Stimulated activated memory B cell treated with anti-CD40 and anti-IgM and Interleukin-4, amounts not matched to agents 10 μg/mL and 1 μg/mL and 100 μg/mL, for 72 hours (primary cell): ENCODE measurements around the gene OGFR.
A peak's percentile ranks its signal among the peaks of the same experiment; 100 is the strongest.

ENCODE experiments used
- ATAC-seq: fragments of 150-1000 bp; cut with Tn5 transposase; 2 replicates; pipeline ENCODE4 v1.10.0; 2021
- H3K27ac Mint-ChIP-seq: one replicate; pipeline ENCODE4 v1.8.0; 2022; ENCODE audit warnings: mild to moderate bottlenecking, mixed read lengths
- H3K27me3 Mint-ChIP-seq: one replicate; pipeline ENCODE4 v1.8.0; 2022; ENCODE audit warnings: mixed read lengths
- H3K36me3 Mint-ChIP-seq: one replicate; pipeline ENCODE4 v1.8.0; 2022; ENCODE audit warnings: mixed read lengths
- H3K4me1 Mint-ChIP-seq: one replicate; pipeline ENCODE4 v1.8.0; 2022; ENCODE audit warnings: mixed read lengths
- H3K4me3 Mint-ChIP-seq: one replicate; pipeline ENCODE4 v1.8.0; 2022; ENCODE audit warnings: mild to moderate bottlenecking, moderate library complexity, mixed read lengths
- H3K9me3 Mint-ChIP-seq: one replicate; pipeline ENCODE4 v1.8.0; 2022; ENCODE audit warnings: mixed read lengths

The OGFR gene

DNA sequence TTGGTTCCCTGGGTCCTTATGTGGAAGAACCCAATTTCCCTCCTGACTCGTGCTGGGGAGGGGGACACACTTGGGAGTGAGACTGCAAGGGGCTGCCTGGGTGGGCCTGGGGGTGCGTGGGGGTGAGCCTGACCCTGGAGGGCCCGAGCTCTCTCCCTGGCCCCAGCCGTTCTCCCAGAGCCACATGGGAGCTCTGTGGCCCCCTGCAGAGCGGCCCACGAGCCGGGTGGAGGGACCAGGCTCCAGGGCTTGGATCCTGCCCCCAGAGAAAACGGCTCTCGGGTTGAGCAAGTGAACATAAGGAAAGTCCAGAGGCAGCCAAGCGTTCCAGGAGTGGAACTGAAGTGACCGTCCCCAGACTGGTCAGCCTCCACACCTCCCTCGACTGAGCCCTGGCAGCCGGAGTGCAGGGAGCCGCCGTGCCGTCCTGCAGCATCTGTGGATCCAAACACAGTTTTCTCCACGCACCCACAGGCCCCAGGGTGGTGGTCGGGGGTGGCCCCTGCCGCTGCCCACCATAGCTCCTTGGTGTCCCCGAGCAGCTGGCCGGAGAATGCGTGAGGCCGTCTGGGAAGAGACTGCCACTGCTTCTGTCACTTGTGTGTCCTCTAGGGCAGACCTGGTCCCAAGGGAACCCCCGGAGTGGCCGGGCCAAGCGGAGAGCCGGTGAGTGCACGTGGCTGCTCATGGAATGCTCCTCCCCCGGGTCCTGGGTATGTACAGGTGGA, 22.8 kb downstream of the OGFR start:
- Mint-ChIP-seq H3K9me3 (no peaks in the 10 kb centered on the region), H3K27ac (no peak overlapping the region), H3K4me3 (no peak overlapping the region), H3K36me3 (no peaks in the 10 kb centered on the region), H3K27me3 (no peaks in the 10 kb centered on the region), H3K4me1 (peaks cover 37% of the 10 kb centered on the region)
- no peak for ATAC-seq

DNA sequence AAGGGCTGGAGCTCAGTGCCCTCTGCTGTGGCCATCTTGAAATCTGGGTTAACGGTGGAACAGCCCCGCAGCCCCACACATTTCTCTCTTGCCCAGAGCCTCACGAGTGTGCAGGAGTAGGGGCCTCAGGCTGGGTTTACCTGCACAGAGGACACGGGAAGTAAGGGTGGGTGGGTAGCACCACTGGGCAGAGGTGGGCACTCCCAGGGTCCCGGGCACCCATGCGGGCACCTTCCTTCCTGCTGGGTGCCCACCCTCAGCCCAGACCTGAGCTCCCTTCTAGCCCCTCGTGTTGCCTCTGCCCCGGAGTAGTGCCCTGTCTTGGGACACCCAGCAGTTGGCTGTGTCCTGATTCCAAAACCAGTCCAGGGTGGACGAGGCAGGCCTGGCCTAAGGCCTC, 23.4 kb downstream of the OGFR start:
- no peaks in the 10 kb centered on the region for H3K9me3 Mint-ChIP-seq
- peaks cover 40% of the 10 kb centered on the region for H3K4me1 Mint-ChIP-seq
- no peak for ATAC-seq
- H3K36me3 Mint-ChIP-seq = no peaks in the 10 kb centered on the region
- H3K27ac Mint-ChIP-seq = no peak overlapping the region
- no peak overlapping the region for H3K4me3 Mint-ChIP-seq
- no peaks in the 10 kb centered on the region for H3K27me3 Mint-ChIP-seq

DNA sequence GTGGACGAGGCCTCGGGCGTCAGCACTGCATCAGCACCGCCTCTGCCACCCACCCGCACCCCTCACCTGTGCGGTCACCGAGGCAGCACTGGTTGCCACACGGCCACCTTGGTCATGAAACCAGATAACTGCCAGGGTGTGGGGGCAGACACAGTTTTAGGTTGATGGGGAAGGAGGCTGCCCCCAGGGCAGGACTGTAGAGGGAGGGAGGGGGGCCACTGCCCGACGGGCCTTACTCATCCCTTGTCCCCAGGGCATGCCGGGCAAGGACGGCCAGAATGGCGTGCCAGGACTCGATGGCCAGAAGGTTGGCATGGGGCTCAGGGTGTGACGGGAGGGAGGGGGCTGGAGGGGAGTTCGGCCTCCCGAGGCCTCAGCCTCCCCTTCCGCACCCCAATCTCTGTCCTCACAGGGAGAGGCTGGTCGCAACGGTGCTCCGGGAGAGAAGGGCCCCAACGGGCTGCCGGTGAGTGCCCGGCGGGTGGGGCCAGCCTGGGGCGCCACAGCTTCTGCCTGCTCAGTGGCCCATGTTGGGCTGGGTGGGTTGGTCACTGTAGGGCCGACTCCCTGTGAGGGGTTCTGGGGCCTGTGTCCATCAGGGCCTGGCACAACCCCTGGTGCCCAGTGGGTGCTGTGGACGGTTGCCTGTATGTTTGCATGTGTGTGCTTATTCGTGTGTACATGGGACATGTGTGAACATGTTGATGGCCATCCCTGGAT, 24.0 kb downstream of the OGFR start:
- Mint-ChIP-seq H3K36me3 (no peaks in the 10 kb centered on the region), H3K9me3 (no peaks in the 10 kb centered on the region), H3K4me3 (no peak overlapping the region), H3K27ac (no peak overlapping the region), H3K27me3 (no peaks in the 10 kb centered on the region), H3K4me1 (peaks cover 42% of the 10 kb centered on the region)
- no peak for ATAC-seq

DNA sequence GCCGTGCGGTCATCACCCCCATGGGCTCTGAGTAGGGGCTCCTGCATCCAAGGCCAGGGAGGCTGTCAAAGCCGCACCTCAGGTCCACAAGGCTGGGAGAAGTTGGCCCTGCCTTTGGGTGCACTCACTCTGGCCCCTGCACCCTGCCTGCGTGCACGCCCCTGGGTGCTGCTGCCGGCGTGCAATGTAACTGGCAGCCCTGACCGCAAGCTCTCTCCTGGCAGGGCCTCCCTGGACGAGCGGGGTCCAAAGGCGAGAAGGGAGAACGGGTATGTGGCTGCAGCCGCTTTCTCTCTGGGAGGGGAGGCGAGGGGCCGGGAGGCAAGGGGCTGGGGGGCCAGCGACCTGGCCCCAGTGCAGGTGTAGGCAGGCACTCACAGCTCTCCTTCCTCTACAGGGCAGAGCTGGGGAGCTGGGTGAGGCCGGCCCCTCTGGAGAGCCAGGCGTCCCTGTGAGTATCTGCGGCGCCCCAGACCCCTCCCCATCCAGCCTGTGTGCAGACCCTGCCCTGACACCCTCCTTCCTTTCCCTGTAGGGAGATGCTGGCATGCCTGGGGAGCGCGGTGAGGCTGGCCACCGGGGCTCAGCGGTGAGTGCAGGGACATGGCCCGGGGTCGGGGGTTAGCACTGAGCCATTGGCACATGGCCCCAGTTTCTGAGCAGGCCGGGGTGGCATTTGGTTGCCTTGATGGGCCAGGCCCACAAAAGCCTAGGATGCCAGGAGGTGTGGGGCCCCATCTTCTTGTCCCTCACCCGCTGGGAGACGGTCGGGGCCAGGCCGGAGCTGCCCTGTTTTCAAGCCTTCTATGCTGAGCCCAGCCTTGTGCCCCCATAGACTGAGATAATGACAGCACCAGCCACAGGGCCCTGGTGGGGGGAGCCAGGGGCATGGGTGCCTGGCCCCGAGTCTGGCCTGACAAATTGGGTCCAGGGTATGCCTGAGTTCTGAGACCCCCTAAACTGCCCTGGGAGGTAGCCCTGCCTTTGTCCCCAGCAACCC, 24.9 kb downstream of the OGFR start:
- Mint-ChIP-seq H3K9me3 (no peaks in the 10 kb centered on the region), H3K4me3 (no peak overlapping the region), H3K4me1 (peaks cover 40% of the 10 kb centered on the region), H3K27me3 (no peaks in the 10 kb centered on the region), H3K27ac (no peak overlapping the region), H3K36me3 (no peaks in the 10 kb centered on the region)
- no peak for ATAC-seq

DNA sequence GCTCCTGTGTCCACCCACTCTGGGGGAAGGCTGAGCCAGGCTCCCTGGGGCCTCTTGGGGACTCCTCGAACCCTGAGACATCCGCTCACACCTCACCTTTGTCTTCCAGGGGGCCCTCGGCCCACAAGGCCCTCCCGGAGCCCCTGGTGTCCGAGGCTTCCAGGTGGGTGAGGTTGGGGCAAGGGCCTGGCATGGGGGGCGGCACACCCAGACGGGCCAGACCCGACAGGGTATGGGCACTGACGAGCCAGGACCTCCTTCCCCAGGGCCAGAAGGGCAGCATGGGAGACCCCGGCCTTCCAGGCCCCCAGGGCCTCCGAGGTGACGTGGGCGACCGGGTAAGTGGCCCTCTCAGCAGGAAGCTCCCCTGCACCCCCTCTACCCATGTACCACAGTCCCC, 25.6 kb downstream of the OGFR start:
- H3K36me3 Mint-ChIP-seq = no peaks in the 10 kb centered on the region
- H3K27ac Mint-ChIP-seq = no peak overlapping the region
- no peak overlapping the region for H3K4me3 Mint-ChIP-seq
- H3K27me3 Mint-ChIP-seq = no peaks in the 10 kb centered on the region
- ATAC-seq = no peak
- no peaks in the 10 kb centered on the region for H3K9me3 Mint-ChIP-seq
- peaks cover 38% of the 10 kb centered on the region for H3K4me1 Mint-ChIP-seq

DNA sequence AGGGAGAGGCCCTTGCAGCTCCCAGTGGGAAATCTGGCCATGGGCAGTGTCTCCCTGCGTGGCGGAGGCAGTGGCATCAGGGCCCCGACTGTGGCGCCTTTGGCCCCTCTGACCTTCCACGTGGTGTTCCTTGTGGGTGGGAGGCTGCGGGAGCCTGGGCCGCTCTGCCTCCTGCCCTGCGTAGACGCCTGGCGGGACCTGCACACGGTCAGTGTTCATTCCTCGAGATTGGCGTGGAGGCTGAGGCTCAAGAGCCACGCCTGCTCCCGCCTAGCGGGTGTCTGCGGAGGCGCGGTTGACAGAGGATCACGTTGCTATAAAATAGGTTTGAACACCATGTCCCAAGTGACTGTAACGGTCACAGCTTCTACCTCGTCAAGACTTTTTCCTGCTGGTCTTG, 26.2 kb downstream of the OGFR start:
- no peak for ATAC-seq
- no peak overlapping the region for H3K27ac Mint-ChIP-seq
- no peak overlapping the region for H3K4me3 Mint-ChIP-seq
- no peaks in the 10 kb centered on the region for H3K36me3 Mint-ChIP-seq
- H3K9me3 Mint-ChIP-seq = no peaks in the 10 kb centered on the region
- no peaks in the 10 kb centered on the region for H3K27me3 Mint-ChIP-seq
- peaks cover 44% of the 10 kb centered on the region for H3K4me1 Mint-ChIP-seq

DNA sequence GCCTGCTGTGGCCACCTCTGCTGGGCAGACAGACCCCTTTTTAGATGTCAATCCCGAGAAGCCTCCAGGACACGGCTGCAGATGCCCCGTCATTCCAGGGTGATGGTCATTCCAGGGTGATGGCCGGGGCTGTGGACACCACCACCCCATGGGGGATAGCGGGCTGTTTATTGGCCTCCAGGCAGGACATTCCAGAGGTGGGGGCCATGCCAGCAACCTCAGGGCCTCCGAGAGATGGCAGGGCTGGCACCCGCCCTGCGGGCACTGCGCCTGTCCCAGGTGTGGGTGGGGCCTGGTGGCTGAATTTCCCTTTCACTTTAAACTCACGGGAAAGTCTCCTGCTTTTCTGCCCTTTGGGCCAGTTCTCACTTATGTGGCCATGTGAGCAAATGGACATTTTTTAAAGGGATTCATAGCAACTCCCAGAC, 26.7 kb downstream of the OGFR start:
- no peaks in the 10 kb centered on the region for H3K36me3 Mint-ChIP-seq
- no peaks in the 10 kb centered on the region for H3K9me3 Mint-ChIP-seq
- H3K4me1 Mint-ChIP-seq = peaks cover 44% of the 10 kb centered on the region
- peak overlapping the region; percentile 80 for H3K4me3 Mint-ChIP-seq
- ATAC-seq = no peak
- no peaks in the 10 kb centered on the region for H3K27me3 Mint-ChIP-seq
- peak overlapping the region; percentile 85 for H3K27ac Mint-ChIP-seq

DNA sequence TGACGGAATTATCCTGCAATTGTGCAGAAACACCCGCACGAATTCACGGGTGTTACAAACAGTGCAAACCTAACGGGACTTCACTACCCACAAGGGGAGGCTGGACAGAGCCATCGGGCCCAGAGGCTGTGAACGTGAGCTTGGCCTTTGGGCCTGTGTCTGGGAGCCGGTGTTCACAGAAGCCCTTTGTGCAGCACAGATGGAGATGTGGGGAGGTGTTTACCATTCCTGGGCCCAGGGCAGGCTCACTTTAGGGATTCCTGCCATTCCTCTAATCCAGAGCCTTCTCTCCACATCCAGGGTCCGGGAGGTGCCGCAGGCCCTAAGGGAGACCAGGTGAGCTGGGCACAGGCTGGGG, 27.2 kb downstream of the OGFR start:
- ATAC-seq = no peak

DNA sequence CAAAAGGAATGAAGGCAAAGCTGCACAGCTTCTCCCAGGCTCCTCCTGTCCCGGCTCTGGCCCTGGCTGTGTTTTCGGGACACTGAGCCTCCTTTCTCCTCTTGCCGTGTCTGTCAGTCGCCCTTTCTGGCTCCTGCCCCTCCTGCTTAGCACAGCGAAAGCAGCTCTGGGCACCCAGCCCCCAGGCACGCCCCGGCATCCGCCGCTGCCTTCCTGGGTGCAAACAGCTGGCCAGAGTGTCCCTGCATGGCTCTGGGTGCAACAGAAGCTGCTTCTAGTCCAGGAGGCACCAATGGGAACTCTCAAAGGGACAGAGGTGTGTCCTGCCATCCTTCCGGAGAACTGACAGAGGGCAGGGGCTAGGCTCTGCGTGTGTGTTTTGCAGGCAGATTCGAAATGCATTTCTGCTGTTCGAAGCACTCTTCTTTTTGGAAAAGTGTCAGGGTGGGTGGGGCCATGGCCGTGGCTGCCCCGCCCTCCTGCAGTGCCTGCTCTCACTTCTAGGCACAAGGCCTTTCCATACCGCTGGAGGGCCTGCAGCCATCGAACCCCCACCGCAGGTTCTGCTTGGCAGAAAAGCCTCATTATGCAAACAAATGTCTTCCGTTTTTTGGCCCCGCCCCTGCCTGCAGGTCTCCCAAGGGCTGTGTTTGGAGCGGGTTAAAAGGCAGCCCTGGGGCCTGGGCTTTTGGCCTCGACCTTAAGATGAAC, 27.7 kb downstream of the OGFR start:
- H3K27me3 Mint-ChIP-seq = no peaks in the 10 kb centered on the region
- no peaks in the 10 kb centered on the region for H3K9me3 Mint-ChIP-seq
- peaks cover 44% of the 10 kb centered on the region for H3K4me1 Mint-ChIP-seq
- peak overlapping the region; percentile 85 for H3K27ac Mint-ChIP-seq
- H3K4me3 Mint-ChIP-seq = peak overlapping the region; percentile 80
- peak; percentile 85 for ATAC-seq
- H3K36me3 Mint-ChIP-seq = no peaks in the 10 kb centered on the region

More for the DNA sequence above, 27.2 kb downstream of the OGFR start:
- Mint-ChIP-seq H3K27ac (peak overlapping the region; percentile 85), H3K4me3 (peak overlapping the region; percentile 80), H3K4me1 (peaks cover 39% of the 10 kb centered on the region), H3K27me3 (no peaks in the 10 kb centered on the region), H3K36me3 (no peaks in the 10 kb centered on the region), H3K9me3 (no peaks in the 10 kb centered on the region)

DNA sequence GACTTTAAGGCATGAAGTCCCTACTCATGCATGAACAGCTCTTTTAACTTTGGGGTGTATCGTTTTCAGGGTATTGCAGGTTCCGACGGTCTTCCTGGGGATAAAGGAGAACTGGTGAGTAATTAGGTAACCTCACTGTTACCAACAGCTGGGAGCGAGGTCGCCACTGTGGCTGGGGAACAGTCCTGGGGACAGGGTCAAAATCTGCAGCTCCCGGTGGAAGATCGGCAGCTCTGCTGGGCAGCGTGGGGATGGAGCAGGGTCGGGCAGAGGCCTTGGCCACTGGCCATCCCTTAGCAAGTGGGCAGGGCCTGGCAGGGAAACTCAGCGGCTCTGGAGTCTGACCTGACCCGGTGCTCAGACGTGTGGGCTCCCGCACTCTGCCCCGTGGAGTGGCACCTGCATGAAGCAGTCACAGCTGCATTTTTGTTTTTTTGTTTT, 28.3 kb downstream of the OGFR start:
- Mint-ChIP-seq H3K4me1 (peaks cover 50% of the 10 kb centered on the region), H3K4me3 (peak overlapping the region; percentile 80), H3K9me3 (no peaks in the 10 kb centered on the region), H3K36me3 (no peaks in the 10 kb centered on the region), H3K27me3 (no peaks in the 10 kb centered on the region), H3K27ac (peak overlapping the region; percentile 85)
- ATAC-seq = peak; percentile 47

DNA sequence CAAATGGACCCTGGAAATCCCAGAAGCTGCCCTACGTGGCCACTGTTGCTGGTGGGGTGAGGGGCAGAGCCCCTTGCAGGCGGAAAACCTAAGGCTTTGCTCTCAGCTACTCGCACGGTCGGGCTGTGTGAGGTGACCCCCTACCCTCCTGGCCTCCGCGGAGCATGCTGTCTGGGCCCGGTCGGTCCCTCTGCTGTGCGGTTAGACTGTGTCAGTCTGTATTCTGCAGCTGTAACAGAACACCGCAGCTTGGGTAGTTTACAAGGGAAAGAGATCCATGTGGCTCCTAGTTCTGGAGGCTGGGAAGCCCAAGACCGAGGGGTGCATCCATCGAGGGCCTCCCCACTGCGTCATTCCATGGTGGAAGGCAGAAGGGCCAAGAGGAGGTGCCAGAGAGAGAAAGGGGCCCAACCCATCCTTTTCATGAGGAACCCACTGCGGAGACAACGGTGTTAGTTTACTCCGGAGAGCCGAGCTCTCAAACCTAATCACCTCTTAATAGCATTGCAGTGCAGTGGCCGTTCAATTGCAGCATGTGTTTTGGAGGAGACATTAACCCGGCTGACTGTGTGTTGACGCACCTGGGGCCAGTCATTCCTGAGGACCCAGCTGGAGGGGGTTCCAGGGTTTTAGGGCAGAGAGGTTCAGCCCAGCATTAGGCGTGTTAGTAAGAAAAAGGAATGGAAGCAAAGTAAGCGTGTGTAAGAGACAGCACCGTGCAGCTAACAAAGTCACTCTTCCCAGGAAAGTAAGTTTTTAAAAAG, 30.5 kb downstream of the OGFR start:
- Mint-ChIP-seq H3K36me3 (peaks cover 7% of the 10 kb centered on the region), H3K27ac (no peak overlapping the region), H3K4me3 (no peak overlapping the region), H3K27me3 (no peaks in the 10 kb centered on the region), H3K9me3 (no peaks in the 10 kb centered on the region), H3K4me1 (peaks cover 70% of the 10 kb centered on the region)
- ATAC-seq = no peak

DNA sequence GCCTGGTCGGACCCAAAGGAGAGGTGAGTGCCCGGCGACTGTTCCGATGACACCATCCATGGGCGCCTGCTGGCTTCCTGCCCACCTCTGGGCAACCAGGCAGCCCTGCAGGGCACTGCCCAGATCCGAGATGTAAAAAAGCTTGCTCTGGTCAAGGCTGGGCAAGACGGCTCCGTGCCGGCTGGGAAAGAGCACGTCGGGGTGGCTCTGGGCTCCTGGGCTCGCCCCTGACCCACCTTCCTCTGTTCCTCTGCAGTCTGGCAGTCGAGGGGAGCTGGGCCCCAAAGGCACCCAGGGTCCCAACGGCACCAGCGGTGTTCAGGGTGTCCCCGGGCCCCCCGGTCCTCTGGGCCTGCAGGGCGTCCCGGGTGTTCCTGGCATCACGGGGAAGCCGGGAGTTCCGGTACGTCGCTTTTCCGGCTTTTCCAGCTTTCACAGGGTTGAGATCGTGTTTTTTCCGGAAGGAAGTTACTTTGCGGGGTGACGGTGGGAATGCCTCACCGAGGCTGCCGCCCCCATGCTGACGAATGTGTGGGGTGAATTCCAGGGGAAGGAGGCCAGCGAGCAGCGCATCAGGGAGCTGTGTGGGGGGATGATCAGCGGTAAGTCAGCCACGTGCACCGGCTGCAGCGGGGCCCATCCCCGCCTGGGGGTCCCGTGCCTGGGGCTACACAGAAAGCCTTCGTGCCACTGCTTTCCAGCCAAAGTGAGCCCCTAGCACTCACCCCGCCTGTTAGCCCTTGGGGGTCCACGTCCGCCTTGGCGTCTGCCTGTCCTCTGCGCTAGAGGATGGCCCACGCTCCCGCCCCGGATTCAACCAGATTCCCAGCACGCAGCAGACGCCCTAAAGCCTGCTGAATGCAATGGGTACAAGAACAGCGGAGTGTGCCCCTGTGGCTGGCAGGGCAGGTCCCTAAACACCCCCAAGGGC, 31.6 kb downstream of the OGFR start:
- ATAC-seq = no peak
- Mint-ChIP-seq H3K36me3 (peaks cover 12% of the 10 kb centered on the region), H3K27ac (no peak overlapping the region), H3K4me3 (no peak overlapping the region), H3K9me3 (no peaks in the 10 kb centered on the region), H3K4me1 (peaks cover 71% of the 10 kb centered on the region), H3K27me3 (no peaks in the 10 kb centered on the region)

DNA sequence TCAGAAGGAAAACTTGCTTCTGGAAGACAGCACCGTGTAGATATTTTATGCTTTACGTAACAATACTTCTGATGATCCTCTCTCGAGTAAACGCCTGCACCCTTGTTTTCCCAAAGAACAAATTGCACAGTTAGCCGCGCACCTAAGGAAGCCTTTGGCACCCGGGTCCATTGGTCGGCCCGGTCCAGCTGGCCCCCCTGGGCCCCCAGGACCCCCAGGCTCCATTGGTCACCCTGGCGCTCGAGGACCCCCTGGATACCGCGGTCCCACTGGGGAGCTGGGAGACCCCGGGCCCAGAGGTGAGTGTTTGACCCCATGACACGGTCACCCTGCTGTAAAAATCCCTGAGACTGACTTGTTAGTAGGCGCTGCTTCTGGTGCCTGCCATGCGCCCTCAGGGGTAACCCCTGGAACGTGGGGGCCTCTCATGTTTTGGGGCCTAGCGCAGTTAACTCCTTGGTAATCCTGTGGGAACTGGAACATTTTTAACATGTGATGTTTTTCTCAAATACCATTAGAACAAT, 32.4 kb downstream of the OGFR start:
- Mint-ChIP-seq H3K4me1 (peaks cover 63% of the 10 kb centered on the region), H3K27ac (peak overlapping the region; percentile 93), H3K36me3 (peaks cover 12% of the 10 kb centered on the region), H3K4me3 (no peak overlapping the region), H3K9me3 (no peaks in the 10 kb centered on the region), H3K27me3 (no peaks in the 10 kb centered on the region)
- no peak for ATAC-seq
